HG03135 (cell line): ENCODE results near the gene TMEFF2.

Experiments used
- ATAC-seq: cut with Tn5 transposase; IDR thresholded peaks from one replicate; pipeline ENCODE4 v1.9.1; 2021; ENCODE audit warnings: mild to moderate bottlenecking, moderate library complexity; ENCODE audit not compliant: unreplicated experiment

TMEFF2 gene, protein sequence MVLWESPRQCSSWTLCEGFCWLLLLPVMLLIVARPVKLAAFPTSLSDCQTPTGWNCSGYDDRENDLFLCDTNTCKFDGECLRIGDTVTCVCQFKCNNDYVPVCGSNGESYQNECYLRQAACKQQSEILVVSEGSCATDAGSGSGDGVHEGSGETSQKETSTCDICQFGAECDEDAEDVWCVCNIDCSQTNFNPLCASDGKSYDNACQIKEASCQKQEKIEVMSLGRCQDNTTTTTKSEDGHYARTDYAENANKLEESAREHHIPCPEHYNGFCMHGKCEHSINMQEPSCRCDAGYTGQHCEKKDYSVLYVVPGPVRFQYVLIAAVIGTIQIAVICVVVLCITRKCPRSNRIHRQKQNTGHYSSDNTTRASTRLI

DNA sequence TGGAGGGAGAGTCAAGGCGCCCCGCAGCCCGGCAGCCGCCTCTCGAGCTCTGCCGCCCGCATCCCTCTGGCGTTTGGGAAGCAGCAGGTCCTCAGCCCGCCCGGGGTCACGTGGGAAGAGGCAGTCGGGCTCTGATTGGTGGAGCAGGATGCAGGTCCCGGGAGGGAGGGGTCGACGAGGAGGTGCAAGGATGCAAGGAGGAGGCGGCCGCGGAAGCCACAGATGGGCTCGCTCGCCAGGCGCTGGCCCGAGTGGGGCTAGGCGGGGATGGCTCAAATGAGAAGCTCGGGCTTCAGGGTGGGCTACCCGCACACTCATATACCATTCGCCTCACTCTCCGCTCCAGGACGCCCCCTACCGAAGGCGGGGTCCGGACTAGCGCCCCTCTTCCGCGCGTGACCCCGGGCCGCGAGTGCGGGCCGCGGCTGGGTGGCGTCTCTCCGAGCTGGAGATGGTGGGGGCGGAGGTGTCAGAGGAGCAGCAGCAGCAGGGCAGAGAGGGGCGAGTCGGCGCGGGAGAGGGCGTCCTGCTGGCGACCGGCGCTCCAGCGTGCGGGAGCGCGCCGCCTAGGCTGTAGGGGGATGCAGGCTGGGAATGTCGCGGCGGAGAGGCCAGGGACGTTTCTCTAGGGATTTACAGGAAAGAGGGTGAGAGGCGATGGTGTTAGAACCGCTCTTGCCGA lies at the start of gene TMEFF2:
TMEFF2 (minus strand) TSS at position 68 of the 682 bp plus-strand sequence. CDS start 409 bp downstream, outside the sequence.
- ATAC-seq: peak; percentile 63

DNA sequence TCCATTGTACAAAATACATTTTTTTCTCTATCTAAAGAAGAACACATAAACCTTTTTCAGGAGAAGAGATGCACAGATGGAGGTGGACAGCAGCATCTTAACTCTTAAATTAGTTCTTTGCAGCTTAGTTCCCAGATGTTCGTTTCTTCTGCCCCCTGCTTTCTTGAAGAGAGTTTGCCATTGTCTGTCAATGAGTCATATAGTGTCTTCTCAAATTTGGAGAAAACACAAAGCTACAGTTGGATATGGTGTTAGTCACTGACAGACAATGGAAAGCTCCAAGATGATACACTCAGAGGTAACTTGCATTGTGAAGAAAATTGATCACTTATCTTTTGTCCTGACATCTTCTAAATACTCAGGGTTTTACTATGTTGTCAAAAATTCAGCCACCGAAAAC lies 48.8 kb upstream of the TMEFF2 start:
- ATAC-seq: no peak

DNA sequence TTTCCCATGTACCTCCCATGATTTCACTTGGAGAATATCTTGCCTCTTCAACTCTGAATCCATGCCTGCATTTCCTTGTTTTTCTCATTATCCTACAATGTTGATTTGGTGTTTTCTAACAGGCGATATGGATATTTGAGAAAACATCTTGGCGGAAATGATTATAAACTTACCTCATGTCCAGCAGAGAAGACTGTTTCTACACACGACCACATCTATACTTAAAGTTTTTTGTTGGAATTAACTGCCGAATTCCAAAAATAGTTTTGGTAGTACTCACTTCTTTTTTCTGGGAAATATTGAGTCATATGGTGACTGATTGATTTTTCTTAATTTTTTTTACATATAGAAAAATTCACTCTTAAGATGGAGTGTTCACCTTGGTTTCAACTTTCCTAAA lies 41.4 kb upstream of the TMEFF2 start:
- ATAC-seq: no peak

DNA sequence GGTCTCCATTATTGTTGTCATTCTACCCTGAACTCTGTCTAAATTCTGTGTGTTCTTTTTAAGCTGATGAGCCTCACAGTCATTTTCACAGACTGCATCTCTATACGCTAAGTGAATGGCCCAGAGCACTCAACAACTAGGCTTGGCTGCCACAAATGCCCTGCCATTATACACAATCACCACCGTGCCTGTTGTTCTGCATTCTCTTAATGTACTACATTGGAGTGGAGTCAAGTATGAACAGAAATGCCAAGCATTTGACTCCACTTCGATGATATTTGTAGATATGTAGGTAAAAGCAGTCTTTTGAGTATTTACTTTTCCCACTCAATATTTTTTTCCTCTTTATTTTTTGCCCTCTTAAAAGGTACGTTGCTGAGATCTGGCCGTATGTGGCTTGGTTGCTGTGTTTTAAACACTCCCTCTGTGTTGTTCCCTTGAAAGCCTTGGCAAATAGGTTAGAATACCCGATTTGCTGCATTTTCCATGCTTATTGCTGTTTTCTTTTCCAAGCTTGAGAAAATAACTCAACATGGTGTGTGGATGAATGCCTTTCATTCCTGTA lies 36.2 kb upstream of the TMEFF2 start:
- ATAC-seq: no peak

DNA sequence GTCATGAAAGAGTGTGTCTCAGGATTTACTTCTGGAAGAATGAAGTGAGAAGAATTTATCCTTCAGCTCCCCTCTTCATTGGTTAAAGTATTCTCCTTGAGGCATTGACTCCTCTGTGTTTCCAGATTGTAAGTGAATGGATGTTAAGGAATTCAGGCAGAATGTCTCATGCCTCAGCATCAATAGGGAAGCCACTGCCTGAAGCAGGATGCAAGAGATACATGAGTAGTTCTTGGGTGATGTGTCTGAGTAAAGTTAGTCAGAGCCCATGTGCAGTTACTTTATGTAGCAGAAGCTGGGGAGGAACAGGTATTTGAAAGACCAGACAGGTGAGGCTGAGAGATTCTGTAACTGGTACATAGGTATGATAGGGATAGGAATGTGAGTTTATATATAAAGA lies 34.0 kb upstream of the TMEFF2 start:
- no peak for ATAC-seq

DNA sequence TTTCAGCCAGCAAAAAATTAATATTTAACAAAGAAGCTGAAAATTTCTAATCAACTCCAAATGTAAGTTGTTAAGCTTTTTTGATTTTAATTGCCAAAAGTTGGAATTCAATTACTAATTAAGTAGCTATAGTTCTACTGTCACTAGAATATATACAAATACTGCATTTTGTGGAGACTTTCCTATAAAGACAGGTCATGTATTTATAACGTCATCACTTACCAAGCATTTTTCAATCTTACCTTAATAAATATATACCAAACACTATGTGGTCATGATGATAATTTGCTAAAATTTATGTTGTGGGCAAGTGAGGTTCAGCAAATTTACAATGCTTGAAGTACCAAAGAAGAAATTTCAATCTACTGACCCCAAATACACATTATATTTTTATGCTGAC lies 24.2 kb upstream of the TMEFF2 start:
- ATAC-seq: no peak

DNA sequence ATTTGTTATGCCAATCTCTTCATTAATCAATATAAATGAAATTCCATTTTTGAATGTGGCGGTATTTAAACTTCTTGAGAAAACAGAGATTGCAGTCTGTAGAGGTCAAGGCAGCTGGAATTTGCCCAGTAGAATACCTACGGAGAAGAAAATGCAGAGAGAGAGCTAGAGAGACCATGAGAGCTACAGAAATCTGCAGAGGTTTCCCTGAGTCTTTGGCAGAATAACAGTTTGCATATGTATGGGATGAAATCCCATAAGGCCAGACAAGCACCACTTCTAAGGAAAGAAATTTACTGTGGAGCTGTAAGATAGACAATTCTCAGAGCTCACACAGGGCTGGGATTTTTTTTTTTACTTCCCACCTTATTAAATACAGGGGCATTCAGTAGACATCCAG lies 23.6 kb upstream of the TMEFF2 start:
- no peak for ATAC-seq

DNA sequence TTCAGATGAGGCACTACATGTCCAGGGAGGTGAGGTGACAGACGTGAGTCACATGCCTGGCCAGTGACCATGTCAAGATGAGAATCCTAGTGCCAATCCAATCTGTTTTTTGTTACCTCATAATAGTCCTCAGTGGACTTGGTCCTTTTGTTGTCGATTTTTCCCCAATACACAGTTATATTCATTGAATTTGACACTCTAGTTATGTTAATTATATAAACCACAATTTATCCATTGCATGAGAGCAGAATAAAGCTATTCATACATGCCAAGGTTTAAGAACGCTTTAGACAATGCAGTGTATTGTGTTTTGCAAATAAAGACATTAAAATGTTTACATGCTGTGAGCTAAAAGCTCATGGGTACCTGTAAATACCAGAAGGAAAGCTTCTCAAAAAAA lies 21.6 kb upstream of the TMEFF2 start:
- no peak for ATAC-seq

DNA sequence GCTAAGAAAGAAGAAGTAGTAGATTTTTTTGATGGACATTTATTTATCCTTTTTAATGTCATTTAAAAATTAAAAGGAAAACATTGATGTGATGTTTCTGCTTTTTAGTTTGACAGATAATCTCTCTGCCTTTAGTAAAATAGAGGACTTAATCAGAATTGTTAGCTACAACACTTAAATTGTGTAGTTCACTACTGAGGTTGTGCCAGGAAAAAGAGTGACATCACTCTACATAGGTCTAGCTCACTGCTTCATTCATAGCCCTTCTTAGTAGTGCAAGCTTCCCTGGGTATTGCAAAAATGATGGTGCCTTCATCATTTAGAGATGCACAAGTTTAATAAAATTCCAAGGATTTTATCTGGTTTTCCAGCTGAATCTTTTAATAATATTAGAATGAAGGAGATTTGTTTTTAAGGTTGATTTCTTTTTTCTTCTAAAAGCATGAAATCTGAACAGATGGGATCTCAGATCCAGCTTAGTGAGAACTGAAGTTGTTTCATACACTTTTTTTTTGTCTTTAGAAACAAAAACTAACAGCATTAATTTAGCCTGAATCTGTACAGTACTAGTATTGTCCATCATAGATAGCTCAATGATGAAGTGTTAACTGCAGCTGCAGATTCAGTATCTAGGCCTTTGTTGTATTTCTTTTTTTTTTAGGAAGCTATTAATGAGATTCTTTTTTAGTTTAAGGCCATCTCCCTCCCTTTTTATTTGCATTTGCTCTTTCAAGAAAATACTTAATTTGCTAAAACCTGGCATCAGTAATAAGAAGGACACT lies 20.6 kb upstream of the TMEFF2 start:
- ATAC-seq: no peak

DNA sequence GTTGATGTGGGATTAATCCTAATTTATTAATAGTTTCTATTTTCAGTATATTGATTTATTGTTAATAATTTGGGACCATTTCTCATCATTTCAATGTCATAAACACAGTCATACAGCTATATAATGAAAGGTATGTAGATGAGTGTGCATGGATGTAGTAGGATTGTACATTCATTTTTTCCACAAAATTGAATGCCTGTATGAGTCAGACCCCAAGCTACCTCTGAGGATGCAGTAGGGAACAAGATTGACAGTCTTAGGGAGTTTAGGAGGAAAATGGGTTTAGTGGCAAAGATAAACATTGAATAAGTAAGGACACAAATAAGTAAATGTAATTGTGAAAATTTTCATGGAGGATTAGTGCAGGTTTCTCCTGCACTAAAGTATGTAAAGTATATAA lies 14.1 kb upstream of the TMEFF2 start:
- ATAC-seq: no peak

DNA sequence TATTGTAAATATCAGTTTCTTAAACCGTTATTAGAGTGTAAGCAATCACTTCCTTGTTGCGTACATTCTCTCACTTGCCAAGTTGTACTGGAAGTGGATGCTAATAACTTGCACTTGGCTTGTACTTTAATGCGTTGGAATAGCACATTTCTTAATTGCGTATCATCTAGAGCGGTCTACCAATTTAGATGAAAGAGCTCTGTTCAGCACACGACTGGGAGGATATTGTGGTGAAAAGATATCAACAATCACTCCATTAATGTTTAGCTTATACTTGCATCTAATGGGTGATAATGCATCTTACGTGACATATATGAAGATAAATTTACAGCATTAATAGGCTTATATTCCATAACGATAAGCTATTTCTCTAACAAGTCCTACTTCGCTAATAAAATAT lies 11.7 kb upstream of the TMEFF2 start:
- no peak for ATAC-seq

DNA sequence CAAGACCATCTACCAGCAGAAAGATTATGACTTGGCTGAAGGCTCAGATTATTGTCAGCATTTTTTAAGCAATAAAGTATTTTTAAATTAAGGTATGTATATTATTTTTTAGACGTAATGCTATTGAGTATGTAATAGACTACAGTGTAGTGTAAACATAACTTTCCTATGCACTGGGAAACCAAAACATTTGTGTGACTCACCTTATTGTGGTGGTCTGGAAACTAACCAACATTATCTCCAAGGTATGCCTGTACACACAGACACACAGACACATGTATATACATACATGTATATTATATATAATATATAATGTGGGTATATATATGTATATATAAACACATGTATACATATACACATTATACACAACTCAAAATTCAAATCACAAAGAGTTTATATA lies 9.1 kb upstream of the TMEFF2 start:
- no peak for ATAC-seq

DNA sequence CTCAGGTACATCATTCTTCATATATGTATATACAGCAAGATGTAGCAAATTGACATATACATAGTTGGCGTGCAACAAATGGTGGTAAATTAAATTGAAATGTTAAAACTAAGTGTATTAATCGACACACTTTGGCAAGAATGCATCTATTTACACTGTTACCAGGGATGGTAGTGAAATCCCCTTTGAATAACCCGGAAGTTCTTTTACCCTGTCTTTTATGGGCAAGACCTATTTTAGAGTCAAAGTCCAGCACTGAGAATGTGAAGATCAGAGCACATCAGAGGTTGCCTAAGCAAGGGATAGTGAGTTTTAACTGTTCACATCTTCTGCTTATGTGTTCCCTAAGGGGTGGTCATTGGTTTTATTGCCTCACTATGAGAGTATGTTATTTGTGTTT lies 7.6 kb upstream of the TMEFF2 start:
- ATAC-seq: no peak

DNA sequence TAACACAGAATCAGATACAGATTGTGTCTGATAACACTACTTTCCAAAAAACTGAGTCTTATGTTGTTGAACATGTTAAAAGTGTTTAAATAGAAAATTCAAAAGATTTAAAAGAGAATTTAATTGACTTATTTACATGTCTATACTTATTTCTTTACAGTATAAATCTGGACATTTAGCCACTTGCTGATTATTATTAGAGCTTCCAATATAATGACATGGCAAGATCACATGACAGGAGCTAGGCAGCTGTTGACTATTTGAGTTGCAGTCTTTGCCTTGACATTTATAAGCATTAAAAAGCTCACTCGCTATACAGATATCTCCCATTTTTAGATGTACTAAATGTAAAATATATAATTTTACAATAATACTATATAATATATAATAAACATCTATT lies 6.4 kb upstream of the TMEFF2 start:
- no peak for ATAC-seq

DNA sequence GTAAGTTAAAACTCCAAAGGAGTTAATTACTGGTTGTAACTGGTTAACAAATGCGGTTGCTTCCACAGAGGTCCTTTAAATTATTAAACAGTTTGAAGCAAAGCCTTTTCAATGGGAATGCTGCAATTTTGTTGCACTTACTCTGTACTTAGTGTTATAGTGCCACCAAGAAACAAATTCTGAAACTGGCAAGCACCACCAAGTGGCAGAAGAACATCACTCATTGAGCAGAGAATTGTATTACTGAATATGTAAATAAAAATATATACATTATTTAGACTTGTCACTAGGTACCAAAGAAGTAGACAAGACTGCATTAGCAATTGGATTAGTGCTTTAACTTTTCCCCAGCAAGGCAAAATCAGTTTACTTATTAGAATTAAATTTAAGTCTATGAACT lies 2.6 kb upstream of the TMEFF2 start:
- no peak for ATAC-seq

DNA sequence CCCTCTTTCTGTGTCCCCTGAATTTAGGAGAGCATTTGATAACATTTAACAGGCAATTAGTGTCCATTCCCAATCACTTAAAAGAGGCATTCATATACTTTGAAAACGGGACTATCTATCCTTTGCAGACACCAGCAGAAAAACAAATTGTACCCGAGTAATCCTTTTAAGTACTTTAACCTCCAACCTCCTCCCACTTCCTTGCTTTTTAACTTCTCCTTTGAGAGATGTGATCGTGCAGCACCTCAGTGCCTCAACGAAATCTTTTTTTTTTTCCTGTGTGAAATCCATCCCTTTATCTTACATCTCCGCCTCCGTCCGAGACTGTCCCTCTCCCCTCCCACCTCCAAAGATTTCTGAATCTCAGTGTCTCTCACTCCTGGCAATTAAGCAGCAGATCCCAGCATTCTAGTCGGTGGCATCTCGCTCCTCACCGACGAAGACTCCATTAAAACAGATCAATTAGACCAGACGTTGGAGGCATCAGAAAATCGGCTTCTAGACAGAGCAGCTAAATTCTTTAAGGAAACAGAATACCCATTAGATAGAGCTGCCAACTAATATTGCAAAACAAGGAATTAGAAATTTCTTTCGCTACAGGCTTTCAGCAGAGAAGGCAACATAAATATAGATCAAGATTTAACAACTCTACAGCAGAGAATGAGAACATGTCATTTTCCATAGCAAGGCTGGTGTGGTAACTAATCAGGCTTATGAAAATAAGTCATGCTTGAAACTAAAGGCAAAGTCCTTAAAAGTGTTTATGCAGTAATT lies 1.9 kb upstream of the TMEFF2 start:
- no peak for ATAC-seq

DNA sequence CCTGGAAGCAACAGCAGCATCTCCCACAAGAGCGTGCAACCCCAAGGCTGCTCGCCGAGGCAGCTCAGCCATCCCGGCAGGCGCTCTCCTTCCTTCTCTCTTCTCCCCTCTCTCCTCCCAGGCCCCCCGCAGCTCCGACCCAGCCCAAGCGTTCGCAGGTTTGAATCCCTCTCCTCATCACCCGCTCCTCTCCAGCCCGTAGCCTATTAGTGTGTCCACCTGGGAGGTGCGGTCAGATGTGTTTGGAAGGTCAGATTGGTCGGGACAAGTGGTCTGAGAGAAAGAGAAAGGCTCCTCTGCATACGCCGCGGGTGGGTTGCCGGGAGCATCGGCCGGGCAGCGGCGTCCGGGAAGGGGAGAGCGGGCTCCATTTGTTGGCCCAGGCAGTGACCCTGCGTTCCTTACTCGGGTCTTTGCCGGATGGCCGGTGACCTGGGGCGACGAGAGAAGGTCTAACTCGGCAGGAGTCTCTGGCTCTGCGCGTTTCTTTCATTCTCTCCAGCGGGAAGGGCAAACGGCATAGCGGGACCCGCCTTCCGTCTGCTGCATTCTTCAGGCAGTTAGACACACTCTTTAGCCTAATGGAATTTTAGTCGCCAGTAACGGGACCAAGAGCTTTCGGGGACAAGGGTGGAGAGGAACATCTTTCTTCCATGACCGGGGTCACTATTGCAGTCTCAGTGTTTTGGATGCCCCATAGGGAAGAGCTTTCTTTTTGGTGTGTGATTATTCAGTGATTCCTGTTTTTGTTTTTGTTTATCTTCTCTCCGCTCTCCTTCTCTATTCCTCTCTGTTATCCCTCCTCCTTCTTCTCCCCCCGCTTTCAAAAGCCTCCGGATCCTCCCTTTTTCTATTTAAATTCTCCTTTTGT lies 1.1 kb upstream of the TMEFF2 start:
- ATAC-seq: no peak

DNA sequence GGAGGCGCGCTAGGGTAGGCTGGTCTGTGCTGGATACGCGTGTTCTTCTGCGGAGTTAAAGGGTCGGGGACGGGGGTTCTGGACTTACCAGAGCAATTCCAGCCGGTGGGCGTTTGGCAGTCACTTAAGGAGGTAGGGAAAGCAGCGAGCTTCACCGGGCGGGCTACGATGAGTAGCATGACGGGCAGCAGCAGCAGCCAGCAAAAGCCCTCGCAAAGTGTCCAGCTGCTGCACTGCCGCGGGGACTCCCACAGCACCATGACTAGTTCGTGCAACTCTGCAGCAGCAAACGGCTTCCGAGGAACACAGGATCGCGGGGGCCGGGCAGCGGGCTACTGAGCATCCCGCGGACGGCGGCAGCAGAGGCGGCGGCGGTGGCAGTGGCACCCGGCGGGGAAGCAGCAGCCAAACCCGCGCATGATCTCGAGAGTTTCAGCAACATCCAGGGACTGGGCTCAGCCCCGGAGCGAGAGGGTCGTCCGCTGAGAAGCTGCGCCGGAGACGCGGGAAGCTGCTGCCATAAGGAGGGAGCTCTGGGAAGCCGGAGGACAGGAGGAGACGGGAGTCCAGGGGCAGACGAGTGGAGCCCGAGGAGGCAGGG lies 368 bp downstream of the TMEFF2 start:
- peak; percentile 24 for ATAC-seq

DNA sequence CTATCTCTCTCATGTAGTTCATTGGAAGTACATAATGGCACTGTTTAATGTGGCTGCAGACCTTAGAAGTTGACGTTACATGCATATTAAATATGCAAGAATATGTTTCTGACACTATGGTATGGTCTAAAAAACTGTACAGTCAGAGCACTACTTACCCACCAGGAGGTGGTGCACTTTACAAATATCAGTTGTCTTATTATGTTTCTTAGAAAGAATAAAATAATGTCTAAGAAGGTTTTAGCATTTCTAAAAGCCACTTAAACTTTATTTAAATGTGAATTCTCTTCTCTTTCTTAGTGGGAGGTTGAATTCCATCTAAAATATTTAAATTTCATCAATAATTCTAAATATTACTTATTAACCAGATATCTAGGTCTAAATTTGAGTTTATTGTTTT lies 4.3 kb downstream of the TMEFF2 start:
- no peak for ATAC-seq
